ENCODE results near the gene CHCHD10.

CHCHD10 gene

GRCh38 chr22:23764899-23765881 is 2.6 kb downstream of the CHCHD10 start:
- H3K27me3 Mint-ChIP-seq = no peaks in the 10 kb centered on the region
- DNase-seq (no peak), ATAC-seq (no peak)
- H3K27ac Mint-ChIP-seq = peak overlapping the region; percentile 69 to 87
- H3K4me3 Mint-ChIP-seq = peak overlapping the region; percentile 64 to 67
- H3K9me3 Mint-ChIP-seq = no peaks in the 10 kb centered on the region
- peaks cover 65% of the 10 kb centered on the region for H3K4me1 Mint-ChIP-seq

GRCh38 chr22:23763954-23764353 is 3.8 kb downstream of the CHCHD10 start:
- no peak for ATAC-seq
- H3K4me3 Mint-ChIP-seq = peak overlapping the region; percentile 72 to 84
- peaks cover 56% of the 10 kb centered on the region for H3K4me1 Mint-ChIP-seq

GRCh38 chr22:23763579-23763945 is 4.2 kb downstream of the CHCHD10 start:
- H3K9me3 Mint-ChIP-seq = no peaks in the 10 kb centered on the region
- peaks cover 53% of the 10 kb centered on the region for H3K4me1 Mint-ChIP-seq
- no peaks in the 10 kb centered on the region for H3K27me3 Mint-ChIP-seq
- H3K4me3 Mint-ChIP-seq = peak overlapping the region; percentile 72 to 84
- DNase-seq (peak; percentile 46 to 48), ATAC-seq (peak; percentile 36)
- peak overlapping the region in 1 of 2 donors; percentile 84 for H3K27ac Mint-ChIP-seq

More at GRCh38 chr22:23763954-23764353, 3.8 kb downstream of the CHCHD10 start:
- Mint-ChIP-seq H3K27ac (peak overlapping the region in 1 of 2 donors; percentile 84), H3K27me3 (no peaks in the 10 kb centered on the region), H3K9me3 (no peaks in the 10 kb centered on the region)
- no peak for DNase-seq

- Mint-ChIP-seq H3K4me1 (peaks cover 48% of the 10 kb centered on the region), H3K27me3 (no peaks in the 10 kb centered on the region), H3K9me3 (no peaks in the 10 kb centered on the region), H3K4me3 (peak within 1 kb of the TSS; percentile 72 to 84), H3K27ac (peak within 1 kb of the TSS; percentile 84 to 89)
- DNase-seq (no peak), ATAC-seq (no peak)
Measured at GRCh38 chr22:23762842-23763578, 4.8 kb downstream of the CHCHD10 start, which contains the start of gene C22orf15. C22orf15 (plus strand) TSS chr22:23762990; CDS start chr22:23763307, 317 bp downstream.

- Mint-ChIP-seq H3K27me3 (no peaks in the 10 kb centered on the region), H3K4me3 (no peak overlapping the region), H3K27ac (no peak overlapping the region), H3K9me3 (no peaks in the 10 kb centered on the region), H3K4me1 (peaks cover 33% of the 10 kb centered on the region)
- DNase-seq = no peak
- no peak for ATAC-seq
Measured at GRCh38 chr22:23760056-23760455, 7.7 kb downstream of the CHCHD10 start.

GRCh38 chr22:23759566-23759965 is 8.2 kb downstream of the CHCHD10 start:
- ATAC-seq (no peak), DNase-seq (no peak)
- Mint-ChIP-seq H3K27me3 (no peaks in the 10 kb centered on the region), H3K4me1 (peaks cover 28% of the 10 kb centered on the region), H3K9me3 (no peaks in the 10 kb centered on the region), H3K27ac (no peak overlapping the region), H3K4me3 (no peak overlapping the region)

GRCh38 chr22:23756891-23757290 is 10.9 kb downstream of the CHCHD10 start:
- ATAC-seq (peak; percentile 64), DNase-seq (no peak)
- no peak overlapping the region for H3K27ac Mint-ChIP-seq
- no peaks in the 10 kb centered on the region for H3K27me3 Mint-ChIP-seq
- no peak overlapping the region for H3K4me3 Mint-ChIP-seq
- peaks cover 12% of the 10 kb centered on the region for H3K4me1 Mint-ChIP-seq
- no peaks in the 10 kb centered on the region for H3K9me3 Mint-ChIP-seq

GRCh38 chr22:23755711-23756110 is 12.1 kb downstream of the CHCHD10 start:
- Mint-ChIP-seq H3K27ac (no peak overlapping the region), H3K27me3 (no peaks in the 10 kb centered on the region), H3K4me1 (peaks cover 19% of the 10 kb centered on the region), H3K9me3 (no peaks in the 10 kb centered on the region), H3K4me3 (no peak overlapping the region)
- DNase-seq = no peak
- ATAC-seq = no peak

- Mint-ChIP-seq H3K27me3 (no peaks in the 10 kb centered on the region), H3K4me1 (peaks cover 25% of the 10 kb centered on the region), H3K27ac (no peak overlapping the region), H3K4me3 (no peak overlapping the region), H3K9me3 (no peaks in the 10 kb centered on the region)
- ATAC-seq = no peak
- no peak for DNase-seq
Measured at GRCh38 chr22:23754980-23755636, 12.7 kb downstream of the CHCHD10 start.

GRCh38 chr22:23754220-23754919 is 13.4 kb downstream of the CHCHD10 start, which contains the start of gene VPREB3:
VPREB3 (minus strand) TSS chr22:23754425; CDS start chr22:23754363, 62 bp downstream.
- H3K9me3 Mint-ChIP-seq = no peaks in the 10 kb centered on the region
- H3K27me3 Mint-ChIP-seq = no peaks in the 10 kb centered on the region
- no peak within 1 kb of the TSS for H3K4me3 Mint-ChIP-seq
- H3K4me1 Mint-ChIP-seq = peaks cover 32% of the 10 kb centered on the region
- DNase-seq (no peak), ATAC-seq (no peak)
- H3K27ac Mint-ChIP-seq = peak within 1 kb of the TSS in 1 of 2 donors; percentile 33

- H3K9me3 Mint-ChIP-seq = no peaks in the 10 kb centered on the region
- peak overlapping the region in 1 of 2 donors; percentile 33 for H3K27ac Mint-ChIP-seq
- DNase-seq = no peak
- no peaks in the 10 kb centered on the region for H3K27me3 Mint-ChIP-seq
- no peak for ATAC-seq
- no peak overlapping the region for H3K4me3 Mint-ChIP-seq
- H3K4me1 Mint-ChIP-seq = peaks cover 32% of the 10 kb centered on the region
Measured at GRCh38 chr22:23753385-23753784, 14.4 kb downstream of the CHCHD10 start.

- DNase-seq = no peak
- peak overlapping the region; percentile 65 to 96 for H3K4me3 Mint-ChIP-seq
- no peak overlapping the region for H3K27ac Mint-ChIP-seq
Measured at GRCh38 chr22:23752750-23753149, 15.0 kb downstream of the CHCHD10 start.

GRCh38 chr22:23752090-23752691 is 15.6 kb downstream of the CHCHD10 start:
- peaks cover 32% of the 10 kb centered on the region for H3K4me1 Mint-ChIP-seq
- H3K27ac Mint-ChIP-seq = peak overlapping the region in 1 of 2 donors; percentile 93
- DNase-seq = no peak
- ATAC-seq = no peak
- H3K9me3 Mint-ChIP-seq = no peaks in the 10 kb centered on the region
- peak overlapping the region; percentile 65 to 96 for H3K4me3 Mint-ChIP-seq
- no peaks in the 10 kb centered on the region for H3K27me3 Mint-ChIP-seq

More at GRCh38 chr22:23752750-23753149, 15.0 kb downstream of the CHCHD10 start:
- Mint-ChIP-seq H3K27me3 (no peaks in the 10 kb centered on the region), H3K4me1 (peaks cover 32% of the 10 kb centered on the region), H3K9me3 (no peaks in the 10 kb centered on the region)
- no peak for ATAC-seq

- Mint-ChIP-seq H3K9me3 (no peaks in the 10 kb centered on the region), H3K27me3 (no peaks in the 10 kb centered on the region), H3K4me3 (peak overlapping the region; percentile 84 to 96), H3K4me1 (peaks cover 26% of the 10 kb centered on the region), H3K27ac (peak overlapping the region; percentile 52 to 96)
- DNase-seq (no peak), ATAC-seq (peak; percentile 39)
Measured at GRCh38 chr22:23751441-23751996, 16.3 kb downstream of the CHCHD10 start.

Measured in stimulated activated naive CD8-positive, alpha-beta T cell treated with anti-CD3 and anti-CD28 coated beads, Interleukin-15, amount 100 ng/mL, for 72 hours (primary cell).